HepG2 (cell line): ENCODE measurements around the gene ADGRD1. TPM values are rescaled to one million over a fixed set of nuclear protein-coding genes. Genes with fewer than 3 reads are reported as not detected.

Experiments used
- ARID4A ChIP-seq: sonication (generic); formaldehyde crosslinking; IDR thresholded peaks from 2 replicates; pipeline ENCODE4 v1.5.0; 2020; ENCODE audit warnings: mild to moderate bottlenecking, missing genetic modification reagents, borderline replicate concordance
- DRAP1 ChIP-seq: IDR thresholded peaks from 2 replicates; pipeline ENCODE4 v1.6.1; 2016; ENCODE audit warnings: missing genetic modification reagents, missing compliant biosample characterization
- EEA1 ChIP-seq: sonication (generic); formaldehyde crosslinking; IDR thresholded peaks from 2 replicates; pipeline ENCODE4 v1.5.1; 2020; ENCODE audit warnings: mild to moderate bottlenecking, missing genetic modification reagents, borderline replicate concordance
- ELF1 ChIP-seq: sonication (generic); formaldehyde crosslinking; IDR thresholded peaks from 2 replicates; pipeline ENCODE4 v1.4.0; 2020; ENCODE audit warnings: missing genetic modification reagents
- EP300 ChIP-seq, 3 experiments: sonication (generic) in 1 of 3; formaldehyde crosslinking in 1 of 3; IDR thresholded peaks; 2 replicates each; pipeline versions ENCODE4 v1.5.1 to v1.6.1; 2011 to 2020; ENCODE audit warnings: low read depth in 2 of 3, low read length in 2 of 3, borderline replicate concordance in 1 of 3, improper control_type of control experiment in 1 of 3, mild to moderate bottlenecking in 1 of 3, missing genetic modification reagents in 1 of 3, moderate library complexity in 1 of 3
- HNRNPH1 ChIP-seq: fragments of 200-400 bp; formaldehyde crosslinking; optimal IDR thresholded peaks from 2 replicates; pipeline ENCODE3; 2017; ENCODE audit warnings: mild to moderate bottlenecking, low read depth, low read length
- KLF6 ChIP-seq: IDR thresholded peaks from 2 replicates; pipeline ENCODE4 v1.8.0; 2016; ENCODE audit warnings: missing biosample characterization, missing genetic modification reagents
- LCORL ChIP-seq, 2 experiments: fragments of 450-650 bp in 1 of 2; sonication (generic) in 1 of 2; formaldehyde crosslinking in 1 of 2; IDR thresholded peaks; 2 replicates each; pipeline versions ENCODE4 v1.5.0 to v1.6.1; 2017 to 2020; ENCODE audit warnings: antibody characterized with exemption in 1 of 2, missing genetic modification reagents in 1 of 2
- MNT ChIP-seq: fragments of 450-650 bp; IDR thresholded peaks from 2 replicates; pipeline ENCODE4 v1.6.1; 2016
- SP5 ChIP-seq: IDR thresholded peaks from 2 replicates; pipeline ENCODE4 v1.6.1; 2016; ENCODE audit warnings: low read depth, borderline replicate concordance
- SPEN ChIP-seq: sonication (generic); formaldehyde crosslinking; IDR thresholded peaks from 2 replicates; pipeline ENCODE4 v1.5.1; 2020; ENCODE audit warnings: low read depth, mild to moderate bottlenecking, missing genetic modification reagents
- YEATS2 ChIP-seq: sonication (generic); formaldehyde crosslinking; IDR thresholded peaks from 2 replicates; pipeline ENCODE4 v1.4.0; 2020; ENCODE audit warnings: missing genetic modification reagents, borderline replicate concordance
- ZNF687 ChIP-seq: sonication (generic); formaldehyde crosslinking; IDR thresholded peaks from 2 replicates; pipeline ENCODE4 v1.5.1; 2020; ENCODE audit warnings: mild to moderate bottlenecking, missing genetic modification reagents, moderate library complexity
- ZNF784 ChIP-seq: sonication (generic); formaldehyde crosslinking; IDR thresholded peaks from 2 replicates; pipeline ENCODE4 v1.5.1; 2020; ENCODE audit warnings: missing genetic modification reagents, mild to moderate bottlenecking, borderline replicate concordance
- polyA plus RNA-seq, 8 experiments: library from polyadenylated mRNA; depleted of rRNA in 3 of 8; stranded (reverse) in 7 of 8; unstranded in 1 of 8; fragments of >200 nt; fragmentation: Illumina TruSeq in 4 of 8; extraction: Trizol in 4 of 8; gene quantifications; 2 replicates each; pipeline versions ENCODE4 v1.2.1 to v1.2.3, GENCODE V29; 2011 to 2016; ENCODE audit warnings: low read depth in 4 of 8, missing spikeins in 1 of 8, mixed read lengths in 1 of 8; ENCODE audit not compliant: insufficient read depth in 1 of 8
- total RNA-seq, 5 experiments: library from RNA; depleted of rRNA; stranded (reverse); fragments of >200 nt; fragmentation: Illumina TruSeq; extraction: Trizol; gene quantifications; 2 replicates each; pipeline ENCODE4 v1.2.3, GENCODE V29; 2016; ENCODE audit warnings: low read depth in 1 of 5

ADGRD1 gene
- total and polyA plus RNA-seq, 2 of the 13 experiments (the other 11 are each of a cell fraction or from before 2014, with no cell fraction given) = 0.46 to 12.4 TPM

GRCh38 chr12:130920119-130920703 lies 33.5 kb upstream of the ADGRD1 start (continued):
- TF ChIP-seq ARID4A (peak; percentile 40; the same call in 1 of the 2 replicates), LCORL (IDR thresholded peaks at IDR 0.05) (no peak), LCORL (CRISPR knock-in tag; IDR thresholded peaks at IDR 0.05) (peak; percentile 78), ELF1 (CRISPR knock-in tag) (no peak; the same call in 1 of the 2 replicates), YEATS2 (CRISPR knock-in tag) (peak; percentile 39; the same call in 1 of the 2 replicates), KLF6 (CRISPR knock-in tag) (peak; percentile 77), SPEN (peak; percentile 80), EP300 (IDR thresholded peaks at IDR 0.05; ENCODE audit: low read depth in 2 of 2, low read length in 2 of 2) (peak in 1 of 2 experiments; percentile 60; a peak in 1 of 4 replicates), EP300 (CRISPR knock-in tag; IDR thresholded peaks at IDR 0.05; ENCODE audit: borderline replicate concordance) (no peak), ZNF687 (CRISPR knock-in tag) (peak; percentile 87), MNT (peak; percentile 84), EEA1 (CRISPR knock-in tag) (0 out of 2 replicates have a peak, but pooled peaks have one; percentile 43), HNRNPH1 (no peak), DRAP1 (0 out of 2 replicates have a peak, but pooled peaks have one; percentile 16), ZNF784 (CRISPR knock-in tag) (no peak), SP5 (no peak)
